IPS-NIHi7 (cell line): ENCODE measurements around the gene SLC11A1.

ENCODE experiments used
- DNase-seq: peaks from one replicate; pipeline ENCODE4 v3.0.0; 2012; ENCODE audit warnings: mixed read lengths; ENCODE audit errors: extremely low spot score

SLC11A1 gene, protein sequence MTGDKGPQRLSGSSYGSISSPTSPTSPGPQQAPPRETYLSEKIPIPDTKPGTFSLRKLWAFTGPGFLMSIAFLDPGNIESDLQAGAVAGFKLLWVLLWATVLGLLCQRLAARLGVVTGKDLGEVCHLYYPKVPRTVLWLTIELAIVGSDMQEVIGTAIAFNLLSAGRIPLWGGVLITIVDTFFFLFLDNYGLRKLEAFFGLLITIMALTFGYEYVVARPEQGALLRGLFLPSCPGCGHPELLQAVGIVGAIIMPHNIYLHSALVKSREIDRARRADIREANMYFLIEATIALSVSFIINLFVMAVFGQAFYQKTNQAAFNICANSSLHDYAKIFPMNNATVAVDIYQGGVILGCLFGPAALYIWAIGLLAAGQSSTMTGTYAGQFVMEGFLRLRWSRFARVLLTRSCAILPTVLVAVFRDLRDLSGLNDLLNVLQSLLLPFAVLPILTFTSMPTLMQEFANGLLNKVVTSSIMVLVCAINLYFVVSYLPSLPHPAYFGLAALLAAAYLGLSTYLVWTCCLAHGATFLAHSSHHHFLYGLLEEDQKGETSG

DNA sequence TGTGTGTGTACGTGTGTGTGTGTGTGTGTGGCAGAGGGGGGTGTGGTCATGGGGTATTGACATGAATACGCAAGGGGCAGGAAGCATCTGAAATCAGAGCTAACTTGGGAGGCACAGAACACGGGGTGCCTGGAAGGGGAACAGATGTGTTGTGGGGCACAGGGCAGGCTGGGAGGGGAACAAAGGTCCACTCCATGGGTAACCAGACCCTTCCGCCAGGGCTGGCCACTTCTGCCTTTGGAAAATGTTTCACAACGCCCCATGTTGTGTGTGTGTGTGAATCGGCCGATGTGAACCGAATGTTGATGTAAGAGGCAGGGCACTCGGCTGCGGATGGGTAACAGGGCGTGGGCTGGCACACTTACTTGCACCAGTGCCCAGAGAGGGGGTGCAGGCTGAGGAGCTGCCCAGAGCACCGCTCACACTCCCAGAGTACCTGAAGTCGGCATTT lies at the start of gene SLC11A1:
SLC11A1 (plus strand) TSS at position 358 of the 451 bp plus-strand sequence. CDS start 96 bp downstream, outside the sequence.
- DNase-seq, result no peak

DNA sequence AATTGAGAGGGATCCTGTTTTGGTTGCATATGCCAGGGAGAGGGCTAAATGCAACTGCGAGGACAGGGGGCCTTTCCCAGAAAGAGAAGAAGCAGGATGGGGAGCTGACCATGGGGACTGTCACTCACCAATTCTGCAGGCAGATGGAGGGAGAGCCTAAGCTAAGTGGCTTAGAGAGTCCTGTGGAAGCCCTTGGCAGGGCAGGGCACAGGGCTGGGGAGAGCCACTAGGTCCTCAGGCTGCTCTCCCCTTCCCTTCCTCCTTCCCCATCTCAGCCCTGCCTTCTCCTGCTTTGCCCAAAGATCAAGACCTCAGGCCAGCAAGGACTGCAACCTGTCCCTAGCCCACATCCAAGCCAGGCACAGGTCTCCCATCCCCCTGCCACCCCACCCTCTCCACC lies 49.8 kb upstream of the SLC11A1 start:
- peak; percentile 7 for DNase-seq

DNA sequence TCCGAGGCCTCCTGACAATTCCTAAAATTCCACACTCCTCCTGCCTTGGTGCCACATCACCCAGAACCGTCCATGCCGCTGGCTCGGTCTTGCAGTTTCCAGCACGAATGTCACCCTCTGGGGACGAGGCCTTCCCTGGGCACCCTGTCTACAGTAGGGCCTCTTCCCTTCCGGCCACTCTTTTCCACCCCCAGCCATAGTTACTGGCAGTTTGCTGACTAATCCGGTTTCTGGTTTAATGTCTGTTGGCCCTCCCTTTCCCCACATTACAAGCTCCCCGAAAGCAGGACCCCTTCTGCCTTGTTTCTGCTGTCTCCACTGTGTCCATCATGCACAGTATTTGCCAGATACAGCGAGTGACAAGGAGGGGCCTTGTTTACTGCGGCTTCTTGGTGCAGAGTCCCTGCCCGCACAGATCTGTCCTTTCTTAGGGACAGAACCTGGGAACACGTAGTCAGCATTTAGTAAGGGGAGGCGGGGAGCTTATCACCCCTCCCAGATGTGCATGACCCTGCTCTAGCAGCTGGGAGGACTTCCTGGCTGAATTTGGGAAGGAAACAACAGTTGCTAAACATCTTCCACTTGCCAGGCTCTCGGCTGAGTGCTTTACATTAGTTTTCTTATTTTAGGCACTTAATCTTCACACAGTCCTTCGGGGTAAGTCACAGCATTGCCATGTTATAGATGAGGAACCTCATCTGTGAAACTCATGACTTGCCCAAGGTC lies 49.0 kb upstream of the SLC11A1 start:
- DNase-seq, result peak; percentile 10

DNA sequence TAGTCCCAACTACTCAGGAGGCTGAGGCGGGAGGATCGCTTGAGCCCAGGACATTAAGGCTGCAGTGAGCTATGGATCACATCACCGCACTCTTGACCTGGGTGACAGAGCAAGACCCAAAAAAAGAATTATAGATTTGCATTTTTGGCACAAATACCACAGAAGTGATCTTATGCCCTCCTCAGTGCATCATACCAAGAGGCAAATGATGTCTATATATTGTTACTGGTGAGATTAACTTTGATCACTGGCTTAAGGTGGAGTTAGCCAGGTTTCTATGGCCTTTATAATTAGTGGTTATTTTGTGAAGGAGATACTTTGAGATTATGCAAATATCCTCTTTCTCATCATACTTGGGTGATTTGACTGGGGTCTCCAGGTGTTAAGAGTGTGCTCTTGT lies 47.5 kb upstream of the SLC11A1 start:
- DNase-seq, result no peak

DNA sequence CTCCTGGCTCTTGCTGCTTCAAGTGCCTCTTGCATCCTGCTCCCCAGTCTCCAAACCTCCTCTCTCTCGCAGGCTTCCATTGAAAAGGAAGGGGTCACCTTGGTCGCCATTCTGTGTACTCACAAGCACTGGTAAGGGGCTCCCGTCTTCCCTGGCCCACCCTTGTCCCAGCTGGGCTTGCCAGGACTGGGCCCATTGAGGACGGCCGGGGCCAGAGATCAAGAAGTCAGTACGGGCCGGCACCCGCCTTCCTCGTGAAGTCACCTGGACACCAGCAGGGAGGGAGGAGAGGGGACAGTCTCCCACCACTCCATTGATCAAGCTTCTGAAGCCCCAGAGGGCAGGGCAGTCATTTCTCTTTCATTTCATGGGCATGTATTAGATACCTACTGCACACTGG lies 41.4 kb upstream of the SLC11A1 start:
- DNase-seq, result no peak

DNA sequence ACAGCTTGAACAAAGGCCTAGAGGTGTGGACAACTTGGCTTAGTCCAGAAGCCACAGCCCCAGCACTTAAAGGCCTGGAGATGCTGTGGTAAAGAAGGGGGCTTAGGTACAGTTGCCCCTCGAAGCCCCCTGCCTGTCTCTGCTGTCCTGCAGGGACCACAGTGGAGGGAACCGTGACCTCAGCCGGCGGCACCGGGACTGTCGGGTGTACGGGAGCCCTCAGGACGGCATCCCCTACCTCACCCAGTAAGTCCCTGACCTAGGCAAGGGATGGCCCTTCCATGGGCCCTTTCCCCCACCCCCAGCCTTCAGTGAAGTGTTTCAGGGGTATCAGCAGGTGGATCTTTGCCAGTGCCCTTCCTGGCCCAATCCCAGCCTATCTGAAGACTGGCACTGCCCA lies 40.7 kb upstream of the SLC11A1 start:
- DNase-seq, result no peak

DNA sequence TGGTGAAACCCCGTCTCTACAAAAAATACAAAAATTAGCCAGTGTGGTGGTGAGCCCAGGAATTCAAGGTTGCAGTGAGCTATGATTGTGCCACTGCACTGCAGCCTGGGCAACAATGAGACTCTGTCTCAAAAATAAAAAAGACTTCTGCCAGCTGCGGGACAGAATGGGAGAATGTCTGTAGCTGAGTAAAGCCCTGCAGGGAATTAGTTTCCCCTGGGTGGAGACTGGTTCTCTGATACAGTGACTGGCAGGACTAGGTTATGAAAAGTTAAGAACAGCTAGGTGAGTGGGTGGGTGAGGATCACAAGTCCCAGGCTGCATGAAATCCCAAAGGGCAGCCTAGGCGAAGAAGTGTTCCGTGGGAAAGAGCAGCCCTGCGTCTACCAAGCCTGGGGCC lies 39.2 kb upstream of the SLC11A1 start:
- no peak for DNase-seq

DNA sequence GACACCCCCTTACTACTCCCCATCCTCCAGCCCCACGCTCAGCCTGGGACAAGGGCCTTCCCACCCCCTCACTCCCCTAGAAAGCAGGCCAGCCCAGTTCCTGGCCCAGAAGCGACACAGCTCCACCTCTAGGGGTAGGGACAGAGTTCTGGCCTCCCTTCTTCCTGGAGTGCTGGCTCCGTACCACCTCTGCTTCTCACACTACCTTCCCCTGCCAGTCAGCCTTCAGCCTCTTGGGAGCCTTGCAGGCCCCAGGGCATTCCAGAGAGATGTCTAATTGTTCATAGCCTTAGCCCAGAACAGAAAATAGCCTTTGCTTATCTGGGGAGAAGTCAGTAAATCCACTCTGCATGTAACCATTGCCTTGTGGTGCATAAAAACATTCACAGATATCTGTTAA lies 38.5 kb upstream of the SLC11A1 start:
- no peak for DNase-seq

DNA sequence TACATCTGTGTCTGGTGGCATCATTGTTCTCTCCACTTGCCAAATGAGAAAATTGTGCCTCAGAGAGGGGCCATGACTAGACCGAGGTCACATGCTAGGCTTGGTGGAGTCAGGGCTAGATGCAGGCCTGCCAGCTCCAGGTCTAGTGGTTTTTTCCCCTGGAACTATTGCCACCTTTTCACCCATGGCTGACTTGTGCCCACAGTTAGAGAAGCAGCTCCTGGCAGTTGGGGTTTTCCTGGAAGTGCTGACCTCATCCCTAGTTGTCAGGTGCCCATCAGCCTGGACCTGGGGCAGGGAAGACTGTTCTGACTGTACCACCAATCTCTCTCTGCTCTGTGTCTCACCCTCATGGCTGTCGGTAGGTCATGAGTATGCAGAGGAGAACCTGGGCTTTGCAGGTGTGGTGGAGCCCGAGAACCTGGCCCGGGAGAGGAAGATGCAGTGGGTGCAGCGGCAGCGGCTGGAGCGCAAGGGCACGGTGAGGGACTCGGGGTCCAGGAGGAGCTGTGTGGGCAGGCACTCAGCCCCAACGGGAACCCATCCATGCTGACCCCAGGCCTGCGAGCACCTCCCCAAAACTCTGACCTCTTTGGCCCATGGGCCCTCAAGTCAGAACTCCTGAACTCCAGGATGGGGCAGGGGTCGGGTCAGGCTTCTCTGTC lies 37.9 kb upstream of the SLC11A1 start:
- no peak for DNase-seq

DNA sequence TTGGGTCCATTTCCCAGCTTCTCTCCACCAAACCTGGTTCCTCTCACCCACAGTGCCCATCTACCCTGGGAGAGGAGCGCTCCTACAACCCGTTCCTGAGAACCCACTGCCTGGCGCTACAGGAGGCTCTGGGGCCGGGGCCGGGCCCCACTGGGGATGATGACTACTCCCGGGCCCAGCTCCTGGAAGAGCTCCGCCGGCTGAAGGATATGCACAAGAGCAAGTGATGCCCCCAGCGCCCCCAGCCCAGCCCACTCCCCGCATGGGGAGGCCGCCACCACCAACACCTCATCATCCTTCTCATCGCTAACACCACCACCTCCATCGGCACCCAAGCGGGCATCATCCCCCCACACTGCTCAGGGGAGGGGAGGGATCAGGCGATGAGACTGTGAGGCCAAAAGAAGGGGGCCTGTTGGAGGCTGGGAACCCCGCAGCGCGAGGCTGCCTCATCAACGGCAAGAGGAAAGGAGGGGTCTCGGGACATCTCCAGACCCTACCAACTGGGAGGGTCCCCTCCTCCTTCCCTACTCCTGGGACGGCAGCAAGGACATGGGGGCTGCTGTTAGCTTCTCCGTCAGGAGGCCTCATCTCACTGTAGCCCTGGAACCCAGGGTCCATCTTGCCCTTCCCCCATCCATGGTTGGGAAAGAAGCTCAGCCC lies 37.2 kb upstream of the SLC11A1 start:
- DNase-seq, result no peak

DNA sequence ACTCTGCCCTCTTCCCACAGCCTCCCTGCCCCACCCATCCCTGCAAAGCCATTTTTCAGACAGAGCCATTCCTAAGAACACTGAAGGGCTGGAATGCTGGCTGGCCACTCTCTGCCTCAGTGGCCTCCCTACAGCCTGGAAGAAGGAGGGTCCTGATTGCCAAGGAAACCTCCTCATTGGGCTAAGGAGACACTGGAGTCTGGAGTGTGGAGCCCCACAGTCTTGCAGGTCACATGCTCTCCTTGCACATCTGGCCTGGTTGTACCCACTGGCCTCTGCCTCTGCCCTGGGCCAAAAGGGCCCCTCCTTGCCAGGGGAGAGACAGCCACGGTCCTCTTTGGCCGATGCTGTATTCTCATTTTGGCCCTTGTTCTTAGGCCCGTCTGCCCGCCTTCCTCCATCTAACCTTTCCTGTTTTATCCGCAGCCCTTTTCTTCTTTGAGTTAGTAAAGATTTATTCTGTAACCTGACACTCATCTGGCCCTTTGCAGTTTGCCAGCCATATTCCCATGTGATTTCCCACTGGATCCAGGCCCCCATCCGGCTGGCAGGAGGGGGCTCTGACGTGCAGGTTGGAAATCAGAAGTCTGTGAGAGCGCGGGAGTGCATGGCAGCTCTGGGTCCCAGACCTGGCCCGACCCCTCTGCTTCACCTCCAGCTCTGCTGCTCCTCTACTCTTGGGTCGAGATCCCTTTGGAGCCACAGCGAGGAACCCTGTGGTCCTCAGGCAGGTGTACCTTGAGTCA lies 36.4 kb upstream of the SLC11A1 start:
- DNase-seq, result no peak

DNA sequence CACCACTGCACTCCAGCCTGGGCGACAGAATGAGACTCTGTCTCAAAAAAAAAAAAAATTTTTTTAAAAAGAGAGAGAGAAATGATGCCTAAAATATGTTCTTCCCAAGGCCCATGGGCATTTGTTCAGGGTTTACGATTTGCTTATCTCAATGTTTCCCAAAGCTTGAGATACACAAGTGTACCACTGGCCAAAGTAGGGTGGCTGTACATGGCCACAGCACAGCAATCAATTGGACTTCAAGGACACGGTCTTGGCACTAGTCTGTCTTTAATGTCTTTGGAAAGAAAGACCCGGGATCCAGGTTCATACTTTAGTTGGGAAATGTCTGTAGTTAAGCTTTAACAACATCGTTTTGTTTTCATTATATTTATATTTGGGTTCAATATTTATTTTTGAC lies 34.9 kb upstream of the SLC11A1 start:
- DNase-seq, result no peak

DNA sequence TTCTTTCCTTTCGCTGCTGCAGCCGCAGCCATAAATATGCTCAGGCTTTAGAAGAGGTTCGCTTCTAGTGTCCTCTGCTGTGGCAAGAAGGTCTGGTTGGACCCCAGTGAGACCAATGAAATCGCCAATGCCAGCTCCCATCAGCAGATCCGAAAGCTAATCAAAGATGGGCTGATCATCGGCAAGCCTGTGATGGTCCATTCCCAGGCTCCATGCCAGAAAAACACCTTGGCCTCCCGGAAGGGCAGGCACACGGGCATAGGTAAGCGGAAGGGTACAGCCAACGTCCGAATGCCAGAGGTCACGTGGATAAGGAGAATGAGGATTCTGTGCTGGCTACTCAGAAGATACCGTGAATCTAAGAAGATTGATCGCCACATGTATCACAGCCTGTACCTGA lies 28.0 kb upstream of the SLC11A1 start:
- no peak for DNase-seq

DNA sequence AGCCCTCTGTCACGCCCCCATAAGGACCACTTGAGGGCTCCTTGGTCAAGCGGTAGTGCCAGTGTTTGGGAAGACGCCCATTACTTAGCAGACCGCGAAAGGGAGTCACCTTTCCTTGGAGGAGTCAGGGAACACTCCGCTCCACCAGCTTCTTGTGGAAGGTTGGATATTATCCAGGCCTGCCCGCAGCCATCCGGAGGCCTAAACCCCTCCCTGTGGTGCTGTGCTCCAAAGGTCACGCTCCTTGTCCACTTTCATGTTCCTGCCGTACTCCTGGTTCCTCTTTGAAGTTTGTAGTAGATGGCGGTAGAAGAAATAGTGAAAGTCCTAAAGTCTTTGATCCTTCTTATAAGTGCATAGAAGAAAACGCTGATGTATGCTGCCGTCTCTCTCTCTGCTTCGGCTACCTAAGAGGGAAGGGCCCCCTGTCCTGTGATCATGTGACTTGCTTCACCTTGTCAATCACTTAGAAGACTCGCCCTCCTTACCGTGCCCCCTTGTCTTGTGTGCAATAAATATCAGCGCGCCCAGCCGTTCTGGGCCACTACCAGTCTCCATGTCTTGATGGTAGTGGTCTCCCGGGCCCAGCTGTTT lies 27.1 kb upstream of the SLC11A1 start:
- DNase-seq, result no peak

DNA sequence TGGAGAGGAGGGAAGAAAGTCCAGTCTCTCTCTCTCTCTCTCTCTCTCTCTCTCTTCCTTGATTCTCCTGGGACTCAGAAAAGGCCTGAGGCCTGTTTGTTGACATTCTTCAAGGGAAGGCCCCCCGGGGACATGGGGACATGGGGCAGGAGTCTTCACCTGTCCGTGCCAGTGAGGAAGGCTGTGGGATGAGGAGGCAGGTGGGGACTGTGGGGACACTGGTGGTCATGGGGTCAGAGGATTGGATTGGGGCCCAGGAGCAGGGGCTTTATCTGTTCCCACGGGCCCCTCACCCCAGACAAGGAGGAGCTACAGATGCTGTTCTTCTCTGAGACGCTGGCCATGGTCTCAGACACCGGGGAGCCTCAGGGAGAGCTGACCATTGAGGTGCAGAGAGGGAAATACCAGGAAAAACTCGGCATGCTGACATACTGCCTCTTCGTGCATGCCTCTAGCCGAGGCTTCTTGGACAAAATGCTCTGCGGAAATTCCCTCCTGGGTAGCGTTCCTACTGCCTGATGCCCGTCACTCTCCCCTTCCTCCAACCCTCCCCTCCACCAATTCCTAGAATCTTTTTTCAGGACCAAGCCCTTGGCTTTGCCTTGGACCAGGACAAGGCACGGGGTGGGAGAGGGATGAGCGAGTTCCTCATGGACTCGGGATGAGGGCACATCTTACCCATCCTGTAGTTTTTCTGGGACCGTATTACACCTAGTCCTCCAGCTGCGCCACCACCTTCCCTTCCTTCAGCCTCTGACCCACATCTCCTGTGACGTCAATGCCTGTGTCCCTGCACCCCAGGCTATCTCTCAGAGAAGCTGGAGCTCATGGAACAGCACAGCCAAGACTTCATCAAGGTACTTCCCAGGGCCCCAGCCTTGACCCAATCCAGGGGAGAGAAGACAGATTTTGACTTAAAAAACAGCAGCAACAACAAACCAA lies 24.6 kb upstream of the SLC11A1 start:
- no peak for DNase-seq

DNA sequence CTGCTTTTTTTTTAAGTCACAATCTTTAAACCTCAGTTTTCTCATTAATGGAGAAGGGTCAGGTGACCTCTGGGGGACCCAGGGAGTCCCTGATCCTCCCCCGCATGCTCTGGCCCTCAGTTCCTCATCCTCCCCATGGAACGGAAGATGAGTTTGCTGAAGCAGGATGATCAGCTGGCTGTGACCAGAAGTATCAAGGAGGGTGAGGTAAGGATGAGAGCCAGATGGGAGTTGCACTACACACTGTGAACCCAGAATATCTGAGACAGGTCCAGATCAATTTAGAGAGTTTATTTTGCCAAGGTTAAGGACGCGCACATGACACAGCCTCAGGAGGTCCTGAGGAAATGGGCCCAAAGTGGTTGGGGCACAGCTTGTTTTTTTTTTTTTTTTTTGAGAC lies 21.6 kb upstream of the SLC11A1 start:
- no peak for DNase-seq

DNA sequence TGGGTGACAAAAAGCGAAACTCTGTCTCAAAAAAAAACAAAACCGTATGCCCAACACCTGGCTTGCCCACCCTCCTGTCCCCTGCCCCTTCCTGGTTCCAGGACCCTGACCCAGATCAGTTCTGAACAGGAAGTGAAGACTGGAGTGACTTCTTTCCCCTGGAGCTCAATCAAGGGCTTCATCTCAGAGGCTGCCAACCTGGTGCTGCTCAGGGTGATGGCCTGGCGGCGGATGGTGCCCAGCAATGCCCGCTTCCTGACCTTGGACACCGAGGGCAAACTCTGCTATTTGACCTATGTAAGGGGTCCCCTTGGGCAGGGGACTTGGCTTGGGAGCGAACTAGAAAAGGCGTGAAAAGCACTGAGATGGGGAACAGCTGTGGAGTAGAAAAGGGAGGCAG lies 19.5 kb upstream of the SLC11A1 start:
- no peak for DNase-seq

DNA sequence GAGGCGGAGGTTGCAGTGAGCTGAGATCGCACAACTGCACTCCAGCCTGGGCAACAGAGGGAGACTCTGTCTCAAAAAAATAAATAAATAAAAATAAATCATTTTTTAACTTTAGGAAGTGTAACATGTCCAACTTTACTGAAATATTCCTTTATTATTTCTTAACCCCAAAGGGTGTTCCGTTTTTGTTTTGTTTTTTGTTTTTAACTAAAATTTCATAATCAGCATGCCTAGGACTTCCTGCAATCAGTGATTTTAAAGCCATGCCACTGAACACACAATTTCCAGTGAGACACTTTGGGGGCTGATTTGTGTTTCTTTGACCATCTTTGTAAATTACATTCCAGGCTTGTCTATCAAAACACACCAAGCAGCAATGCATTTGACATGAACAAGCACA lies 18.3 kb upstream of the SLC11A1 start:
- DNase-seq, result no peak

DNA sequence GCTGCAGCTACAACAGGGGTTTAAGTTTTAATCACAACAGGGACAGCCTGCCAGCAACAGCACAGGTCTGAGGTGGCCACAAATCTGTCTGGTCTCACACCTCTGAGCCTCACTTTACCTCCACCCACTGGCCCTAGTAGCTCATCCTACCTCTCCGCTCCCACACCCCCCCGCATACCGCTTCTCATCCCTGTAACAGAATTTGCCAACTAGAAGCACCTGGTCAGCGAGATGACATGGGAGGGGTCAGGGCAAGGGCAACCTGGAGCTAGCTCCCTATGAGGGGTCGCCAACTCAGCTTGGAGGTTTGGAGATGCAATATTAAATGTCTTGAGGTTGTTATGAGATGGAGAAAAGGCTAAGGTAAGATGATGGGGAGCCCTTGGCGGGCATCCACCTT lies 17.9 kb upstream of the SLC11A1 start:
- DNase-seq, result no peak
